Stimulated activated CD4-positive, alpha-beta T cell treated with anti-CD3 and anti-CD28 coated beads, TNF-alpha, amount 100 ng/mL, for 24 hours (primary cell): ENCODE measurements around the gene AKAP3.

Source experiments
- DNase-seq, 3 experiments: peaks; one replicate each; pipeline ENCODE4 v3.0.0-alpha.2; 2020; ENCODE audit warnings: low read depth in 3 of 3

Gene AKAP3

DNA sequence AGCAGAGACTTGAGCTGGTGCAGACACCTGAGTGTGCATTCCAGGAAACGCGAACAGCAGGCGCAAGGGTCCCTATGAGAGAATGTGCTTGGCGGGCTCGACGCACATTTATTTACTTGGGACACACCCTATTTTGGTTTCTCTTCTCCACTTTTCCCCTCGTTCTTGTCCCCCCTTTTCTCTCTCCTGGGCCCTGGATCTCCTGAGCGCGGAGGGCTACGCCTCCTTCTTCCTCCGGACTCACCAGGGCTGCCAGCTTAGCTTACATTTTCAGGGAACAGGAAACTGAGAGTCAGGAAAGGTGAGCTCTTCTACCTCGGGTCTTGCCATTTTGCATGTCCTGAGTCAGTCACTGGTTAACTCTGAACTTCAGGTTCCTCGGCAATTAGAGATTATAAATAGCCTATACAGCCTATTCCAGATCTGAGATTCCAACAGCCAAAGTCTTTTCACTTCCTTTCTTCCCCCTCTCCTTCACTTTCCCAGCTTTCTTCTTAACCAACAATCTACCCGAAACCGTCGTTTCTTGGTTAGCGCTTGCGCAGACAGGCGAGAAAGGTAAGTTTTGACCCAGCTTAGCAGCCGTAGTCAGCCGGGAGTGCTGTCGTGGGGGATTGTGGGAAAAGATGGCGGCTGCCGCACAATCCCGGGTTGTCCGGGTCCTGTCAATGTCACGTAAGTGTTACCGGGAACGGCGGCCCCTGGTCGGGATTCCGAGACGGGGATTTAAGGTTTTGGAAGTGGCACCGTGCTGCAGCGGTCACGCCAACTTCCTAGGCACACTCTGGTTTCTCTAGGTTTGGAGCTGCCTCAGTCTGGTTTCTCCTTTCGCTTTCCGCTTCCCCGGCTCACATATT is at the start of gene AKAP3, which contains the start of gene NDUFA9:
Gene AKAP3, minus strand, starts transcription at position 551 of the 857 bp plus-strand sequence. CDS start 10,855 bp downstream, outside the sequence.
Gene NDUFA9, plus strand, starts transcription at position 614 of the 857 bp plus-strand sequence. Its CDS starts 13 bp downstream, at position 627.
- peak; percentile 62 to 72 (median 70) for DNase-seq

DNA sequence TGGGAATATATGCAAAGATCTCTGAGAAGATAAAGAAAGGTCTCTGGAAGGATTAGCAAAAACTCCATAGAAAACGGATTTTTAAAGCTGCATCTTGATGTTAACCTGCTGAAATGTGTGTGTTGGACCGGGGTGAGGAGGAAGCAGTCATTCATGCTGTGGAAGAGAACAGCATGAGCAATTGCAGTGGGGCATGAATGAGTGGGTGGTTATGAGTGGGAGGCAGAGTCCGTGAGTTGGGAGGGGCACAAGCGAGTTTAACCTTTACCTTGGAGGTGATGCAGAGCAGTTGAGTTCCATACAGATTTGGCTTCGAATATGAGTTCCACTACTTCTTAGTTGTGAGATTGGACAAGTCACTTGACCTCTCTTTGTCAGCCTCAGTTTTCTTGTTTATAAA is 41.9 kb upstream of the AKAP3 start:
- no peak for DNase-seq

DNA sequence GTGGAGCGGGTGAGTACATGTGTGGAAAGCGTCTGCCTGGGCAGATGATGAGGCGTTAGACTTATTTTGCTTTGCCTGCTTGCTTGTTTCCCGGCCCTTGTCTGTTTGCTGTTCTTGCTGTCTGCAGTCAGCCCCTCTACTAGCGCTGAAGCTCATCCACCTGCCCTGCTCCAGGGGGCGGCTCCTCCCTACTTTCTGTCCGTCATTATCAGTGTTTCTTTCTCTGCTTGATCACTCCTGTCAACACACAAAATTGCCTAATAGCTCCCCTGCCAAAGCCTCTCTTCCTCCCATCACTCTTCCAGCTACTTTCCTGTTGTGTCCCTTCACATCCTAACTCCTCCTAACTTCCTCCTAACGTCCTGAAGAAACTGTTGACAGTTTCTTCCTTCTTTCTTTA is 36.5 kb upstream of the AKAP3 start:
- DNase-seq, result no peak

DNA sequence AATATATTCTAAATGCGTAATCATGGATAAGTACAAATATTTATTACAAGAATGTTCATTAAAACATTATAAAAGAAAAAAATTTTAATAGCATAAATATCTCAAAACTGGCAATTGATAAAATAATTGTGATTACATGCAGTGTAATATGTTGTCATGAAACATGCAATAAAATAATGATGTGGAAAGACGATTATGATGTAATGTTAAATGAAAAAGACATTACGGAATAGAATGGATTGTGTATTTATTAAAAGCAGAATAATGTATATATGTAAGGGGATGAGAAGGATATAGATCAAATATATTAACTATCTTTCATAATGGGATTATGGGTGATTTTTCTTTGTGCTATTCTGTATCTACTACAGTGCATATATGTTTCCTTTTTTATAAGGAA is 32.9 kb upstream of the AKAP3 start:
- no peak for DNase-seq

DNA sequence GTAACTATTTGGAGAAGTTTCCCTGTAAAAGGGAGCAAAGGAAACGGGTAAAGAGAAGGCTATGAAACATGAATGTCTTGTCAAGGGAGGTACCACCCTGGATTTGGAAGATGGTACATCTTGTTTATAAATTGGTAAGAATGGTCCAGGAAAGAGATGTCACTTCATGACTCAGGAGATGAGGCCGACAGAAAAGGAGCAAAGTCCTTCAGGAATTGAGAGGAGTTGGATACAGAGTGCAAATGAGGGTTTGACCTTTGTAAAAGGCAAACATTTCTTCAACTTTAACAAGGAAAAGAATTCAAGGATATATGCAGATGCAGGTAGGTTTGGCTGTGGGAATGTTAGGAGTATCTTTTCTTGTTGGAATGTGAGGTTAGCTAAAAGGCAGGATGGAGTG is 30.9 kb upstream of the AKAP3 start:
- DNase-seq, result no peak

DNA sequence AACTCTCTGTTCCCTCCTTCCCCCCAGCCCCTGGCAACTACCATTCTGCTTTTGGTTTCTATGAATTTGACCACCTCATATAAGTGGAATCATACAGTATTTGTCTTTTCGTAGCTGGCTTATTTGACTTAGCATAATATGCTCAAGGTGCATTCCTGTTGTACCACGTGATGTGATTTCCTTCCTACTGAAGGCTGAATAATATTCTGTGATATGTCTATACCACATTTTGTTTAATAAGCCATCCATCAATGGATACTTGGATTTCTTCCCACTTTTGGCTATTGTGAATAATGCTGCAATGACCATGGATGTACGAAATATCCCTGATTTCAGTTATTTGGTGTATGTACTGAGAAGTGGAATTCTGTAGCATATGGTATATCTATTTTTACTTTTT is 16.4 kb upstream of the AKAP3 start:
- no peak for DNase-seq

DNA sequence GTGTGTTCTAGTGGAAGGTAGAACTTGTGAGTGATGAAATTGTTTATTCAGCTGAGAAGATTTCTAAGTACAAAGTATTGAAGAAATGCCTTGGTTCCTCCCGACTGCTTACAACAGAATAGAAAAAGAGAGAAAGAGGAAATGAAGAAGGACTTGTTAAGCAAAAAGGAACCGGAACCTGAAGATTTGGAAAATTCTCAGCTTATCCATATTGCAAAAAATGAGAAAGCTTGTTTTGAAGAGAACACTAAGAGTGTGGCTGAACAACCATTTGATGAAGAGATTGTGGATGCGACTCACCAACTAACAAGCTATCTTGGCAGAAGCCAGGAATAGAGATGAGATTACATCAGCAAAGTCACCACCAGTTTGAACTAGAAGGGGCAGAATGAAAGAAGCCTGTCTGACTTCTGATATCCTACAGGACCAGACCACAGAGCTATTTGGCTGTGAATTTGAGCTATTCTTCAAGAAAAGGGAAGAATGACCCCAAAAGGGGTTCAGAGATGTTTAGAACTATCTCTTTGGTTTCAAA is 15.2 kb upstream of the AKAP3 start:
- DNase-seq, result no peak

DNA sequence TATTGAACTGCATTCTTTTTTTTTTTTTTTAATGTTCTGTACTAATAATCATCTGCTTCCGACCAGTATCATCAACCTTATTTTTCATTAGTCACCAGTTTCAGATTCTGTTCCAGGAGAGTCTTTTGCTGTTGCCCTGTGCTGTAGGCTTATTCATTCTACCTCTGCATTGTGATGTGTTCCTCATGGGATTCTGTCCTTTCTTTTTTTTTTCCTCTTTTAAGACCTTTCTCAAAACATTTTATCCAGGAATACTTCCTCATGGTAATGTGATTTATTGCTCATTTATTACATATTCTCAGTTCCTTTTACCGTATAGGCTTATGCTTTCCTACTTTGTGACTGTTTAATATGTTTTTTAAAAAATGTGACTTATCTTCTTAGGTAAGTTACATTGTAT is 4.8 kb upstream of the AKAP3 start:
- DNase-seq, result no peak

DNA sequence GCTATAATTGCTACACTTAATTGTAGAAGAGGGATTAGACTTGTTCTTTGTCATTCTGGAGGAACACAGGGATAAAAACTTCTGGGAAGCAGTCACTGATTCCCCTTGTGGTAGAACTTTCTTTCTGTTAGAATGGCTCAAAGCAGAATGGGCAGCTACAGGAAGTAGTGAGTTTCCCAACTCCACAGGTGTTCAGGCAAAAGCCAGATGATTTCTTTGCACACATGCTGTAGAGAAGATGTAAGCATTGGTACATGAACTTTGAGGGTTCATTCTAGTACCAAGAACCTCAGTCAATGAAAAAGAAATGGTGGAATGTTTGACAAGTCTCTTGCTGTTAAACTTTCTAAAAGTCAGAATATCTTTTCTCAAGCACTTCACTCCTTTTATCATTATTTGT is 4.4 kb upstream of the AKAP3 start:
- no peak for DNase-seq

DNA sequence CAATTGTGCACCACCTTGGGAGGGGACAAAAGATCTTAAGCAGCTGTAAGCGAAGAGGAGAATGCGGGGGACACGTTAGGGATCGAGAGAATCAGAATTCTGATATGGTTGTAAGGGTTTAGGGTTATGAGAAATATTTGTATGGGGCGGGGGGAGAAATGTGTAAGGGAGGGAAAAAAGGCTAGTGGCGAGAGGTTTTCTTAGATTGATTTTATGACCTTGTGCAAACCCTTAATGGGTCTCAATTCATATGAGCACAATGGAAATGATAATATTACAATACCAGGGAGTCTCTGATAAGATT is 459 bp upstream of the AKAP3 start:
- DNase-seq, result no peak

DNA sequence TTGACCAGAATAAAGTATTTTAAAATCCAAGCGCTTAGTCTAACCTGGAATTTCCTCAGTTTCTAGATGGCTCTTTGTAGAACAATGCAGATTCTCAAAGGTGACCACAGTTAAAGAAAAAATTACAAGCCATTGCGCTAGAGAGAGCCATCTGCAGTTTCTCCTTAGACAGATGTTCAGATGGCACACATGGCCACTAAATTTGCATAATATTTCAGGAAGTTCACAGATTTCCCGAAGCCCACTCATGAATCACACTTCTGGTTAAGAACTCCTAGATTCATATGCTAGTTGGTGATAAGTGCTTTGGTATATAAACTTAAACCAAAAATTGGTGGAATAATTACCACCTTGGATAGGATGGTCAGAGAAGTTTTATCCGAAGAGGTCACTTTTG is 749 bp downstream of the AKAP3 start:
- no peak for DNase-seq

DNA sequence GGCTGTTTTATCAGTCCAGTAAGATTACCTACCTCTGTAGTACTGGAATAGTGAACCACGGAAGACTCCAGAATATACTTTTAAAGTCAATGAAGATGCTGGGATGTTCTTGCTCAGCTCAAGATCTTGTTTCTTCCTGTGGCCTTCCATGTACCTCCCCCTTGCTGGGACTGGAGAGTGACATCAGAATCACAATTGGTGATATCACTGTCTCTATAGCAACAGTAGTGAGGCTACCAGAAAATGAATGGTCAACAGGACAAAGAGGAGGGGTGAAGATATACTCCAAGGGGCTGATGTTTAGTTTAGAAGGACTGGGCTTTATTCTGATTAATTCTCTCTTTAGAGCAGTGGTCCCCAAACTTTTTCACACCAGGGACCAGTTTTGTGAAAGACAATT is 3.8 kb downstream of the AKAP3 start:
- no peak for DNase-seq

DNA sequence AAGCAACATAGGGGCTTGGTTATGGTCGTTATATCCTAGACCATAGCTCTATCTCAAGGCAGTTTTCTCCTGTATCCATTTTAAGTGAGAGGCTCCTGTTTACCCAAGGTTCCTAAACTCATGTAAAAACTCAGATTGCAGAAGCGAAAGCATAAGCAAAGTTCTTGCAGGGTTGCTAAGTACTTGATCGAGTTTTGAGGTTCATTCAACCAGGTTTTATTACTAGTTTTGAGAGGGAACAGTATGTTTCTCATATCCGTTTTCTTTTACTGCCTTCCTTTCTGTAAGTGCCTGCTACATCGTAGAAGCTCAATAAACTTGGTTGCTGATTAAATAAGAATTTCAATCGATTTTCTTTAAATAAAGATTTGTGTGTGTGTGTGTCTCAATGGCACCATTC is 5.1 kb downstream of the AKAP3 start:
- no peak for DNase-seq

DNA sequence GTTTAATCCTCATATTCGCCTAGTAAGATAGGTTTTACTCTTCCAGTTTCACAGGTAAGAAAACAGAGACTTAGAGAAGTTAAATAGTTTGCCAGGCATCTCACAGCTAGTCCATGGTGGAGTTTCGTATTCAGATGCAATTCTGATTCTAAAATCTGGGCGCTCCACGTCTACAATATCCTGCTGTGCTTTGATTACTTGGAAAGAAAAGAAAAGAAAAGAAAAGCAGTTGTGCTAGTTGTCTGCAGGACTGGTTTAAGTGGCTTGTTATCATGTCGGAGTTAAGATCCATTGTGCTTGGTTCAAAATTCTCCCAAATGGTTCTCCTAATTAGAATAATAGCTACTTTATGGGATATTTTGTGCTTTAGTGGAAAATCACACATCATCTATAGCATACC is 18.6 kb downstream of the AKAP3 start:
- no peak for DNase-seq

DNA sequence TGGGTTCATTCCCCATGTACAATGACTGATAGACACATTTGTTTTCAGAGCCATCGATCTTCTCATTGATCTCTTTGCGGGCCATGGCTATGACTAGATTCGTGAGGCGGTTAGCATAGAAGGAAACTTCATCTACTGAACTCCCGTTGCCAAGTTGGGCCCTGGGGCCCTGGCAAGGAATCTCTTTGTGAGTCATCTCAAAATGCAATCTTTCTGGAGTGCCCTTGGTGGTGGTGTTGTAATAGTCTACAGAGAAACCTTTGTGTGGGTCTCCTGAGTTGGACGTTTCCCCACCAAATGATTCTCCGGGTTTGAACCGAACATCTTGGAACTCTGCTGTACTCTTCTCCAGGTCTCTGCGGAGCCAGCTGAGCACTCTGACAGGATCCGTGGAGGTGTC is 20.4 kb downstream of the AKAP3 start:
- DNase-seq, result no peak

DNA sequence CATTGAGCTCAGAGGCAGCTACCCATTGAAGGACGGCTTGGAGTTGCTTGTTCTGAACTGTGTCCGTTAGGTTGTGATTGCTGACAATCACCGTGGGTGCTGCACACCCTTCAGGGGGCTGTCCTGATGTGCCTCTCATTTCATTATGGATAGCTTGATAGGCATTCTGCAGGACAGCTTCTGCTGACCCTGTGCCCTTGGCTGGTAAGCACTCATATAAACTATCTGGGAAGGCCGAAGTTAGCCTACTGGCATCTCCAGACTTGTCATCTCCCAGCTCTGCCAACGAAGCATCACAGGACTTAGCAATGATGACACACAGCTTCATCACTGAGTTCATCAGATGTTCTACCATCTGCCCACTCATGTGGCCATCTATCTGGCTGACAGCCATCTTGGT is 22.3 kb downstream of the AKAP3 start:
- no peak for DNase-seq

DNA sequence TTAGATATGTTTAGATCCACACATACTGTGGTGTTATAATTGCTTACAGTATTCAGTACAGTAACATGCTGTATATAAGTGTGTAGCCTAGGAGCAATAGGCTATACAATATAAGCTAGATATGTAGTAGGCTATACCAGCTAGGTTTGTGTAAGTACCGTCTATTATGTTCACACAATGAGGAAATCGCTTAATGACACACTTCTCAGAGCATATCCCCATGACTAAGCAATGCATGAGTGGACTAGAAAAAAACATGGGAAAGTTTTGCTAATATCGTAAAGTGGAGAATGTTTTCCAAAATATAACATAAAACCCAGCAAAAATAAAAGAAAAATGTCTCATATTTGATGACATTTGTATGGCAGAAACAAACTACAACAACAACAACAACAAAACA is 27.3 kb downstream of the AKAP3 start:
- DNase-seq, result no peak

DNA sequence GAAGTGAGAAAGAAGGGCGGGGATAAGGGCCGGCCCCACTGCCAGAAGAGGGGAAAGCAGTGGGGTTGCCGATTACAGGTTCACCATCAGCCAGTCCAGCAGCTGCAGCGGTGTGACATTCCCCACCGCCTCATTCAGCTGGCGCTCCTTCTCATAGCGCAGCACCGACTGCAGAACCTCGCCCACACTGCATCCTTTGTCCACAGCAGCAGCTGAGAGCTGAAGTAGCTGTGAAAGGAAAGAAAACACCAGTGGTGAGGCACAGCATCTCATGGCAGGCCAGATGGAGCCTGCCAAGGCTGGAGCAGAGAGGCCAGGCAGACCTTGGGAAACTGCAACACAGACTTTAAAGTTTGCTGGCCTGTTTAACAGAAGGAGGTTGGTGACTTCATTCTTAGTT is 33.2 kb downstream of the AKAP3 start:
- DNase-seq, result no peak

DNA sequence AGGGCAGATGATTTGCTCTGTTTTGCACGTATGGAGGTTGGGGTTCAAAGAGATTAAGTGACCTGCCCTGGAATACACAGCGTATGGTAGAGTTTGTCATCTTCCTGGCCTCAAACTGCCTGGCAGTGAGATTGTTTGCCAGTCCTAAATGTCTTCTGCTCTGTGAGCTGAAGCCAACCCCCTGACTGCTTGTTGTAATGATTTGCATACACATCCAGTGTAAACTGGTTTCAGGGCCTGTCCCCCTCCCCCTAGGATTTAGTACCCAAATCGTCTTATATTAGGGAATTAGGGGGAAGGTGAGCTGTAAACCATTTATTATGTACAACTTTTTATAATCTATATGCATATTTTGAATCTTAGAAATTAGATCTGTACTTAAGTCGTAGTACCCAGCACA is 38.4 kb downstream of the AKAP3 start:
- DNase-seq, result no peak

DNA sequence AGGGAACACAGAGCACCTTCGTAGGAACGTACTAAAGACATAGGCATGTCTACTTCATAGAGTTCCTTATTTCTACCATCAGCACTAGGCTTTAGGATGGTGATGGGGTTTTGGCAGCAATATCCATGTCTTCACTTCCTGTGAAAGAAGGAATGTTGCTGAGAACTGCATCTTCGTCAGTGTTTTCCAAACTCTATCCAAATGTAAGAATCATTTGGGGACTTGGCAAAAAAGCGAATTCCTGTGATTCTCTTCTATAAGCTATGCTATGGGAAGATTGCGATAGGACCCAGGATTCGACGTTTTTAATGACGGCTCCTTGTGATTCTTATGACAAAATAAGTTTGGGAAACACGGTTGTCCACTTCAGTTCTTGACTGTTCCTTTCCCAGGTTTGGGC is 39.8 kb downstream of the AKAP3 start:
- no peak for DNase-seq

DNA sequence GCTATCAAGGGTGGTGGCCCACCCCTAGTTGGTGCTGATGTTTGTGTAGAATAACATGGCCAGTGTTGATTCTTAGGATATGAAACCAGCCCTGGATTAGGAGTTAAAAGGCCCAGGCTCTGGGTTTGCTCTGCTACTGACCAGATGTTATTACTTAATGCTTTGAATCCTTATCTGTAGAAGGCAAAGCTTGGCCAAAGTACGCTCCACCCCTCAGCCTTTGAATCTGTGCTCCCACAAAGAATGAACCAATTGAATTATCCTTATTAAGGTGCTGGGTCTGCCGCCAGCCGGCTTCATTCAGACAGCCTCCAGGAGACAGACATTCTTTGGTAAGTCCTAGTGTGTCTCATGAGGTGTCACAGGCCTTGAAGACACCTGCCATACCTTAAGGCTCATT is 41.8 kb downstream of the AKAP3 start:
- no peak for DNase-seq

DNA sequence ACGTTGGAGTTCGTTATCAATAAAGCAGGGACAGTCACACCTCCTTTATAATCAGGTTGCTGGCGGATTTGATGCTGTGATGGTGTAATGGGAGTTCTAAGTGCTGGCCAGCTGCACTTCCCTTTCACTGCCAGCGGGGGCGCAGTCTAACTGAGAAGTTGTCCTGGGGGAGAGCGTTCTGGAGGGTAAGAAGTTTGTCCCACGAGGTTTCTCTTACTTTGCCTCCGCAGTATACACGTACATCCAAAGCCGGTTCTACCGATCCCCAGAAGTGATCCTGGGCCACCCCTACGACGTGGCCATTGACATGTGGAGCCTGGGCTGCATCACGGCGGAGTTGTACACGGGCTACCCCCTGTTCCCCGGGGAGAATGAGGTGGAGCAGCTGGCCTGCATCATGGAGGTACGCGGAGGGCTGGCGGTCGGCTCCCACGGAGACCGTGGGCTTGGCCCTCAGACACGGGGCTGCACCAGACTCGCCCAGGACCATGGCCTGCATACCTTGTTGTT is 44.1 kb downstream of the AKAP3 start:
- peak; percentile 59 to 72 (median 72) for DNase-seq

DNA sequence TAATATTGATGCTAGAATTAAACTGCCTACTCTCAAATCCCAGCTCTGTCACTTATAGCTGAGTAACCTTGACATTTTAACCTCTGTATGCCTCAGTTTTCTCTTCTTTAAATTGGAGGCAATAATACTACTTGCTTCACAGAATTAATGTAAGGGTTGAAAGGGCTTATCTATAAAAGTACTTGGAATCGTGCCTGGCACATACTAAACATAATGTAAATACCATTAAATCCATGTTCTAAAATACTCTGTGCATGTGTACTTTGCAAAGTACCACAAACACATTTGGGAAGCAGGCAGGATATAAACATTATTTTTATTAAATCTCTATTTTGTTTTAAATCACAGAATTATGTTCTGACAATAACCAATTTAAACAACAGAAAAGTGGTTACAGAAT is 44.9 kb downstream of the AKAP3 start:
- DNase-seq, result no peak

DNA sequence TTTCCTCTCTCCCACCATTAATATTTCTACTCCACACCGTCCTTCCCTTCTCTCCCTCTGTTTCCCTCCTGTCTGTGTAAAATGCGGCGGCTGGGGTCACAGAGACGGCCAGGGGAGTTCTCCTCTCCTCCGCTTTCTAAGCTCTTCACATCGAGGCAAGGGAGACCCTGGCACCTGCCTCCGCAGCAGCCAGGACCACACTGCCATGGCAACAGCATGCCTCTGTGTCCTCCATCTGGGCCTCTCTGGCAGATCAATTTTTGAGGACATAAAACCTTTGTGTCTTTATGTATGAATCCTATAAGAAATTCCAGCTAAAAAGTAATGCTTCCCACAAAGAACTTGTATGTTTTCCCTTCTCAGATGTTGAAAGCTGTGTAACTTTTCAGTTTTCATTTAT is 45.4 kb downstream of the AKAP3 start:
- DNase-seq, result no peak
